SK-N-SH treated with all-trans-retinoic acid at 6 μM for 48 hours (cell line): ENCODE measurements around the gene GRK6.
A peak's percentile ranks its signal among the peaks of the same experiment; 100 is the strongest.

Experiments
- ATAC-seq: fragments of 200-7000 bp; cut with Tn5 transposase; 3 replicates; pipeline ENCODE4 v1.9.1; 2020; ENCODE audit warnings: mild to moderate bottlenecking, moderate library complexity
- ARNTL ChIP-seq: fragments of 450-650 bp; formaldehyde crosslinking; IDR thresholded peaks from 2 replicates; pipeline ENCODE4 v1.5.0; 2020; ENCODE audit warnings: low read depth, mild to moderate bottlenecking, moderate library complexity, borderline replicate concordance
- CSDC2 ChIP-seq: fragments of 250-450 bp; sonication (Bioruptor Pico); IDR thresholded peaks from 2 replicates; pipeline ENCODE4 v1.5.0; 2020; ENCODE audit warnings: mild to moderate bottlenecking, moderate library complexity
- ESRRG ChIP-seq: fragments of 250-450 bp; sonication (Bioruptor Pico); IDR thresholded peaks from 2 replicates; pipeline ENCODE4 v1.6.1; 2021; ENCODE audit warnings: mild to moderate bottlenecking
- OSR1 ChIP-seq: fragments of 250-450 bp; sonication (Bioruptor Pico); IDR thresholded peaks from 2 replicates; pipeline ENCODE4 v1.8.0; 2022; ENCODE audit warnings: moderate library complexity, mild to moderate bottlenecking, inconsistent platforms
- PATZ1 ChIP-seq: fragments of 250-450 bp; sonication (Bioruptor Pico); IDR thresholded peaks from 2 replicates; pipeline ENCODE4 v1.8.0; 2020; ENCODE audit warnings: mild to moderate bottlenecking, moderate library complexity, borderline replicate concordance
- POU6F1 ChIP-seq: fragments of 250-450 bp; sonication (Bioruptor Pico); IDR thresholded peaks from 2 replicates; pipeline ENCODE4 v1.8.0; 2021; ENCODE audit warnings: low read depth, mild to moderate bottlenecking, moderate library complexity, borderline replicate concordance
- PPARA ChIP-seq: fragments of 250-450 bp; sonication (Bioruptor Pico); IDR thresholded peaks from 2 replicates; pipeline ENCODE4 v1.5.0; 2020; ENCODE audit warnings: mild to moderate bottlenecking, borderline replicate concordance
- RARB ChIP-seq: fragments of 250-450 bp; sonication (Bioruptor Pico); IDR thresholded peaks from 2 replicates; pipeline ENCODE4 v1.8.0; 2021; ENCODE audit warnings: mild to moderate bottlenecking, moderate library complexity
- SNAI2 ChIP-seq: fragments of 250-450 bp; sonication (Bioruptor Pico); IDR thresholded peaks from 2 replicates; pipeline ENCODE4 v1.5.0; 2020; ENCODE audit warnings: mild to moderate bottlenecking, moderate library complexity
- TCF4 ChIP-seq: fragments of 250-450 bp; sonication (Bioruptor Pico); IDR thresholded peaks from 2 replicates; pipeline ENCODE4 v1.8.0; 2021; ENCODE audit warnings: mild to moderate bottlenecking, moderate library complexity, borderline replicate concordance
- TOX ChIP-seq: fragments of 250-450 bp; sonication (Bioruptor Pico); IDR thresholded peaks from 2 replicates; pipeline ENCODE4 v1.8.0; 2021; ENCODE audit warnings: mild to moderate bottlenecking, moderate library complexity, borderline replicate concordance
- TSHZ2 ChIP-seq: fragments of 250-450 bp; sonication (Bioruptor Pico); IDR thresholded peaks from 2 replicates; pipeline ENCODE4 v1.5.0; 2020; ENCODE audit warnings: mild to moderate bottlenecking, moderate library complexity
- ZFP3 ChIP-seq: fragments of 250-450 bp; sonication (Bioruptor Pico); IDR thresholded peaks from 2 replicates; pipeline ENCODE4 v1.5.0; 2020; ENCODE audit warnings: mild to moderate bottlenecking, moderate library complexity
- ZNF70 ChIP-seq: fragments of 450-650 bp; formaldehyde crosslinking; IDR thresholded peaks from 2 replicates; pipeline ENCODE4 v1.5.0; 2020; ENCODE audit warnings: mild to moderate bottlenecking, moderate library complexity
- ZNF8 ChIP-seq: fragments of 450-650 bp; formaldehyde crosslinking; IDR thresholded peaks from 2 replicates; pipeline ENCODE4 v1.5.0; 2020; ENCODE audit warnings: mild to moderate bottlenecking, moderate library complexity
- TF ChIP-seq, protein P1 (sequence below): fragments of 250-450 bp; sonication (Bioruptor Pico); IDR thresholded peaks from 2 replicates; pipeline ENCODE4 v1.5.1; 2020; ENCODE audit warnings: low read depth, mild to moderate bottlenecking, moderate library complexity

The GRK6 gene

GRCh38 chr5:177467436-177467835 is 41.0 kb downstream of the GRK6 start:
- ATAC-seq: no peak
- no peak for TF ChIP-seq TCF4 (CRISPR knock-in tag)
- no peak for TF ChIP-seq ARNTL
- TF ChIP-seq, all 23 proteins: peak for 0

DNA sequence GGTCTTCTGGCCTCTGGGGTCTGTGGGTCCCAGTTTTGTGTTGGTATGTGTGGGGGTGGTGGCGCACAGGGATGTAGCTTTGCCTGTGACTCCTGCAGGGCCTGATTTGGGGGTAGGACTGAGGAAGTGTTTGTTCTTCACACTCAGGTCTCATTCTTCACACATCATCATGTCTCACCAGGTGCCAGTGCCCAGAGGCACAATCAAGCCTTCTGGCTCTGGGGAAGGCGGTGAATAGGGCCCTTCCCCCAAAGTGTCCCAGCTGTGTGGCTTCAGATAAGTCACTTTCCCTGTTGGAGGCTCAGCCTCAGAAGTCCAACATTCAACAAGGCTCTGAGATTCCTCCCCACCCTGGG is 41.8 kb downstream of the GRK6 start:
- TF ChIP-seq ESRRG (CRISPR knock-in tag): no peak
- TF ChIP-seq POU6F1 (CRISPR knock-in tag): no peak
- no peak for TF ChIP-seq PATZ1 (CRISPR knock-in tag)
- TF ChIP-seq RARB (CRISPR knock-in tag): no peak
- no peak for TF ChIP-seq TSHZ2 (CRISPR knock-in tag)
- TF ChIP-seq, protein P1, sequence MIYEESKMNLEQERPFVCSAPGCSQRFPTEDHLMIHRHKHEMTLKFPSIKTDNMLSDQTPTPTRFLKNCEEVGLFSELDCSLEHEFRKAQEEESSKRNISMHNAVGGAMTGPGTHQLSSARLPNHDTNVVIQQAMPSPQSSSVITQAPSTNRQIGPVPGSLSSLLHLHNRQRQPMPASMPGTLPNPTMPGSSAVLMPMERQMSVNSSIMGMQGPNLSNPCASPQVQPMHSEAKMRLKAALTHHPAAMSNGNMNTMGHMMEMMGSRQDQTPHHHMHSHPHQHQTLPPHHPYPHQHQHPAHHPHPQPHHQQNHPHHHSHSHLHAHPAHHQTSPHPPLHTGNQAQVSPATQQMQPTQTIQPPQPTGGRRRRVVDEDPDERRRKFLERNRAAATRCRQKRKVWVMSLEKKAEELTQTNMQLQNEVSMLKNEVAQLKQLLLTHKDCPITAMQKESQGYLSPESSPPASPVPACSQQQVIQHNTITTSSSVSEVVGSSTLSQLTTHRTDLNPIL (CRISPR knock-in tag): no peak
- no peak for TF ChIP-seq ZFP3
- TF ChIP-seq OSR1 (CRISPR knock-in tag): no peak
- ATAC-seq: no peak

- ATAC-seq: peak; percentile 3; the same call in 1 of the 3 replicates
- TF ChIP-seq PPARA: no peak
- TF ChIP-seq OSR1 (CRISPR knock-in tag): no peak
- TF ChIP-seq ESRRG (CRISPR knock-in tag): no peak
- no peak for TF ChIP-seq PATZ1 (CRISPR knock-in tag)
These were observed 42.5 kb downstream of the GRK6 start for GRCh38 chr5:177468685-177469628.

- TF ChIP-seq TSHZ2 (CRISPR knock-in tag) (no peak), ZFP3 (no peak), ARNTL (no peak), SNAI2 (CRISPR knock-in tag) (no peak), ZNF8 (no peak), CSDC2 (no peak), ZNF70 (CRISPR knock-in tag) (no peak), TCF4 (CRISPR knock-in tag) (no peak), OSR1 (CRISPR knock-in tag) (no peak), TOX (CRISPR knock-in tag) (no peak)
- TF ChIP-seq, protein P1 (CRISPR knock-in tag): no peak
- ATAC-seq: no peak
These were observed 43.5 kb downstream of the GRK6 start for GRCh38 chr5:177469750-177470525.
